Activated T-helper 2 cell treated with anti-CD3 and anti-CD28 coated beads, Interferon-gamma antibody, Interleukin-2, Interleukin-4, amounts not matched to agents 10 μg/mL and 5 μg/mL and 100 μg/mL, durations not matched to agents 14 hours and 24 hours and 36 hours (primary cell): Measurements from ENCODE around the gene MTMR12. TPM values are rescaled to one million over a fixed set of nuclear protein-coding genes. Genes with fewer than 3 reads are reported as not detected.
"Not testable (repeated sequence)": the region's sequence is repeated elsewhere in the genome, so short reads cannot be mapped to it uniquely, and the experiment has no call there.

ENCODE experiments used
- DNase-seq: peaks from one replicate; pipeline ENCODE4 v3.0.0; 2021; ENCODE audit warnings: low spot score
- H3K27ac Mint-ChIP-seq: one replicate; pipeline ENCODE4 v1.8.0; 2021; ENCODE audit warnings: mixed read lengths
- H3K27me3 Mint-ChIP-seq: one replicate; pipeline ENCODE4 v1.8.0; 2021; ENCODE audit warnings: low read depth, mixed read lengths
- H3K36me3 Mint-ChIP-seq: one replicate; pipeline ENCODE4 v1.8.0; 2021; ENCODE audit warnings: low read depth, mixed read lengths
- H3K4me1 Mint-ChIP-seq: one replicate; pipeline ENCODE4 v1.8.0; 2021; ENCODE audit warnings: low read depth, mixed read lengths
- H3K4me3 Mint-ChIP-seq: one replicate; pipeline ENCODE4 v1.8.0; 2021; ENCODE audit warnings: low read depth, mild to moderate bottlenecking, moderate library complexity, mixed read lengths
- H3K9me3 Mint-ChIP-seq: one replicate; pipeline ENCODE4 v1.8.0; 2021; ENCODE audit warnings: mixed read lengths
- intact Hi-C: fragments of 100-400 bp; cut with micrococcal nuclease; formaldehyde crosslinking; loops from one replicate; pipeline ENCODE4 v1.15.1; 2023
- total RNA-seq: library from RNA; stranded (reverse); gene quantifications from 2 replicates; pipeline ENCODE4 v1.2.3, GENCODE V29; 2022

MTMR12 gene
- total RNA-seq, 1 donor from 2014 or later, result 23.5 TPM

DNA sequence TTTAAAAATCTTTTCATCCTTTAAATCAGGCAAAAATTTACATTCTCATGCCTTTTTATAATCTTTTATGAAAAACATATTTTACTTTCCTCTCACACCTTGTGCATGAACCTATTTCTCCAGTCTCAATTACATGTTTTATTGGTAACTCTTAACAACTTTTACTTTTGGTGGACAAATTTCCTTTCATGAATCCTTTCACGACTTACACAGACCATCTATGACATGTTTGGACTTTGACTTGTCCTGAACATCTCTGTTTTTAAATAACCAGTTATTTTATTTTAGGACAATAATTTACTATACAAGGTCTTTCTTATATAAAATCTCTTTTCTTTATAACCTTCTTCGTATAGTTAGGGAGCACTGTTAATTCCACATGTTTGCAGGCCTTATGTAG lies 26.5 kb upstream of the MTMR12 start:
- no peak overlapping the region for H3K27ac Mint-ChIP-seq
- H3K27me3 Mint-ChIP-seq, result no peaks in the 10 kb centered on the region
- no peak for DNase-seq
- peaks cover 6% of the 10 kb centered on the region for H3K36me3 Mint-ChIP-seq
- no peaks in the 10 kb centered on the region for H3K4me1 Mint-ChIP-seq
- intact Hi-C loops, result no loop called here
- peaks cover 33% of the 10 kb centered on the region for H3K9me3 Mint-ChIP-seq
- no peak overlapping the region for H3K4me3 Mint-ChIP-seq

- intact Hi-C loops, result no loop called here
- no peaks in the 10 kb centered on the region for H3K27me3 Mint-ChIP-seq
- DNase-seq, result no peak
- no peak overlapping the region for H3K27ac Mint-ChIP-seq
- H3K36me3 Mint-ChIP-seq, result peaks cover under 1% of the 10 kb centered on the region
- H3K4me3 Mint-ChIP-seq, result no peak overlapping the region
- peaks cover 3% of the 10 kb centered on the region for H3K9me3 Mint-ChIP-seq
- H3K4me1 Mint-ChIP-seq, result peaks cover 2% of the 10 kb centered on the region
Observed at GRCh38 chr5:32332966-32333365, 20.2 kb upstream of the MTMR12 start.

GRCh38 chr5:32332361-32332760 lies 19.6 kb upstream of the MTMR12 start:
- intact Hi-C loops, result no loop called here
- Mint-ChIP-seq H3K27me3 (no peaks in the 10 kb centered on the region), H3K9me3 (peaks cover 3% of the 10 kb centered on the region), H3K4me1 (peaks cover 2% of the 10 kb centered on the region), H3K4me3 (no peak overlapping the region), H3K36me3 (no peaks in the 10 kb centered on the region), H3K27ac (no peak overlapping the region)
- DNase-seq, result no peak

DNA sequence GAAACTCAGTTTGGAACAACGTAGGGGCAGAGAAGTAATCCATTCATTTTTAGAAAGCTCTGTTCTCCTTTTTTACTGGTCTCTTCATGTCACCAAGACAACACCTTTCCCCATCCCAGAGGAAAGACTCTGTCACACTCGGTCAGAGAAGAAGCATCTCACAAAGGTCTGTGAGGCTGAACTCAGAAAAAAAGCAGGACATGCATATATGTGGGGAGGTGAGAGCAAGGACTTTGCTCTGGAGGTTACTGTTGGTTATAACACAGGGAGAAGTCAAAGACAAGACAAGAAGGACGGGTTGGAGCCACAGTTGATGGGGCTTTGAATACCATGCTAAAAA lies 19.2 kb upstream of the MTMR12 start:
- H3K27me3 Mint-ChIP-seq, result no peaks in the 10 kb centered on the region
- intact Hi-C loops, result no loop called here
- no peak for DNase-seq

GRCh38 chr5:32331217-32331934 lies 18.6 kb upstream of the MTMR12 start:
- H3K27me3 Mint-ChIP-seq, result no peaks in the 10 kb centered on the region
- intact Hi-C loops, result no loop called here

More for the DNA sequence above, 19.2 kb upstream of the MTMR12 start:
- Mint-ChIP-seq H3K4me3 (no peak overlapping the region), H3K4me1 (peaks cover 2% of the 10 kb centered on the region), H3K36me3 (no peaks in the 10 kb centered on the region), H3K9me3 (peaks cover 3% of the 10 kb centered on the region), H3K27ac (no peak overlapping the region)

GRCh38 chr5:32330126-32330971 lies 17.6 kb upstream of the MTMR12 start:
- Mint-ChIP-seq H3K4me1 (peaks cover 4% of the 10 kb centered on the region), H3K27me3 (no peaks in the 10 kb centered on the region), H3K4me3 (no peak overlapping the region), H3K9me3 (no peaks in the 10 kb centered on the region), H3K36me3 (no peaks in the 10 kb centered on the region), H3K27ac (no peak overlapping the region)
- intact Hi-C loops, result no loop called here
- no peak for DNase-seq

More at GRCh38 chr5:32331217-32331934, 18.6 kb upstream of the MTMR12 start:
- H3K36me3 Mint-ChIP-seq, result no peaks in the 10 kb centered on the region
- H3K27ac Mint-ChIP-seq, result no peak overlapping the region
- H3K4me3 Mint-ChIP-seq, result no peak overlapping the region
- peaks cover 2% of the 10 kb centered on the region for H3K4me1 Mint-ChIP-seq
- no peak for DNase-seq
- peaks cover under 1% of the 10 kb centered on the region for H3K9me3 Mint-ChIP-seq

GRCh38 chr5:32329395-32329834 lies 16.7 kb upstream of the MTMR12 start:
- peaks cover 4% of the 10 kb centered on the region for H3K4me1 Mint-ChIP-seq
- H3K4me3 Mint-ChIP-seq, result no peak overlapping the region
- intact Hi-C loops, result loop anchor here (1.0 kb wide), 1 partner anchor 97 kb away; no protein-coding TSS in a partner anchor
- no peak overlapping the region for H3K27ac Mint-ChIP-seq
- H3K36me3 Mint-ChIP-seq, result no peaks in the 10 kb centered on the region
- H3K27me3 Mint-ChIP-seq, result no peaks in the 10 kb centered on the region
- DNase-seq, result peak; percentile 35
- H3K9me3 Mint-ChIP-seq, result no peaks in the 10 kb centered on the region

DNA sequence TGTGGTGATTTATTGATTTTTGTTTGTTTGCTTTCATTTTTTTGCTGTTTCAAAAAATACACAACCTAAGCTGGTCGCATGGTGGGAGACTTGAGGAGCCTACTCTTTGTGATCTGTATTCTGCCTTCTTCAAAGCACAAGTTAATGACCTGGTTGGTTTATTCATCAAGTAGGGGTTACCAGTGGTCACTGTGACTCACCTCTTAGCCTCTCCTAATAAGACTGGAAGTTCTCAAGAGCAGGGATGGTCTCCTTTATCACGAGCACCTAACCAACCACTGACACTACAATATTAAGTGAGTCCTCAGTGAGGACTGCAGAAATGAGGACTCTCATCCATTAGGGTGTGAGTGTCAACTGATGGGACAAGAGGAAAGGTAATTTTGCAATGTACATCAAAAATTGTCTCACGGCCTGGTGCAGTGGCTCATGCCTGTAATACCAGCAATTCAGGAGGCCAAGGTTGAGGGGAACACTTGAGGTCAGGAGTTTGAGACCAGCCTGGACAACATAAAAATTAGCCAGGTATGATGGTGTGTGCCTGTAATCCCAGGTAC lies 13.6 kb upstream of the MTMR12 start:
- Mint-ChIP-seq H3K9me3 (peaks cover 9% of the 10 kb centered on the region), H3K36me3 (peaks cover 3% of the 10 kb centered on the region), H3K4me3 (no peak overlapping the region), H3K4me1 (peaks cover 4% of the 10 kb centered on the region), H3K27me3 (no peaks in the 10 kb centered on the region), H3K27ac (no peak overlapping the region)
- no peak for DNase-seq
- intact Hi-C loops, result no loop called here

GRCh38 chr5:32325616-32326015 lies 12.9 kb upstream of the MTMR12 start:
- Mint-ChIP-seq H3K4me3 (no peak overlapping the region), H3K27me3 (no peaks in the 10 kb centered on the region), H3K9me3 (peaks cover 9% of the 10 kb centered on the region), H3K36me3 (peaks cover 3% of the 10 kb centered on the region), H3K4me1 (peaks cover 4% of the 10 kb centered on the region), H3K27ac (no peak overlapping the region)
- no peak for DNase-seq
- intact Hi-C loops, result no loop called here

- peaks cover 4% of the 10 kb centered on the region for H3K4me1 Mint-ChIP-seq
- DNase-seq, result no peak
- H3K27me3 Mint-ChIP-seq, result no peaks in the 10 kb centered on the region
- H3K9me3 Mint-ChIP-seq, result peaks cover 9% of the 10 kb centered on the region
- intact Hi-C loops, result no loop called here
- H3K4me3 Mint-ChIP-seq, result no peak overlapping the region
- peaks cover 3% of the 10 kb centered on the region for H3K36me3 Mint-ChIP-seq
- H3K27ac Mint-ChIP-seq, result no peak overlapping the region
Observed at GRCh38 chr5:32325062-32325461, 12.3 kb upstream of the MTMR12 start.

- DNase-seq, result no peak
- Mint-ChIP-seq H3K36me3 (peaks cover 3% of the 10 kb centered on the region), H3K27ac (no peak overlapping the region), H3K4me1 (peaks cover 3% of the 10 kb centered on the region), H3K27me3 (no peaks in the 10 kb centered on the region), H3K4me3 (no peak overlapping the region), H3K9me3 (peaks cover 9% of the 10 kb centered on the region)
- intact Hi-C loops, result no loop called here
Observed at GRCh38 chr5:32323741-32324140, 11.0 kb upstream of the MTMR12 start.

DNA sequence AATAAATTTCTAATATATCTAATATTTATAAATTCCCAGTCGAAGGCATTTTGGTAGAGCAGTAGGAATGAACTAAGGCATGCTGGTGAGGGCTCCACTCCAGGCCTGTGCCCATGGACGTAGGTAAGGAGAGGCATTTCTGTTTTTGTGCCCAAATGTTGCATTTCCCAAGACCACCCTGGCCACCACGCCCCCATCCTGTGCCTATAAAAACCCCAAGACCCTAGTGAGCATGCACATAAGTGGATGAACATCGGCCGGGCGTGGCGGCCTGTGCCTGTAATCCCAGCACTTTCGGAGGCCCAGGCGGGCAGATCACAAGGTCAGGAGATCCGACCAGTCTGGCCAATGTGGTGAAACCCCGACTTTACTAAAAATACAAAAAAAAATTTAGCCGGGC lies 10.1 kb upstream of the MTMR12 start:
- Mint-ChIP-seq H3K36me3 (peaks cover 3% of the 10 kb centered on the region), H3K27me3 (no peaks in the 10 kb centered on the region), H3K27ac (no peak overlapping the region), H3K4me3 (no peak overlapping the region), H3K4me1 (peaks cover 3% of the 10 kb centered on the region), H3K9me3 (peaks cover 9% of the 10 kb centered on the region)
- intact Hi-C loops, result no loop called here
- no peak for DNase-seq

GRCh38 chr5:32321787-32322186 lies 9.0 kb upstream of the MTMR12 start:
- H3K27me3 Mint-ChIP-seq, H3K4me1 Mint-ChIP-seq, DNase-seq, intact Hi-C loops, H3K9me3 Mint-ChIP-seq, H3K4me3 Mint-ChIP-seq, H3K36me3 Mint-ChIP-seq, H3K27ac Mint-ChIP-seq: not testable (repeated sequence)
